HG03354 (cell line): ENCODE results near the gene HYI.
"Not testable (repeated sequence)": the region's sequence is repeated elsewhere in the genome, so short reads cannot be mapped to it uniquely, and the experiment has no call there.

Source experiments
- ATAC-seq: cut with Tn5 transposase; IDR thresholded peaks from one replicate; pipeline ENCODE4 v1.9.1; 2021; ENCODE audit warnings: mild to moderate bottlenecking; ENCODE audit not compliant: unreplicated experiment, poor library complexity, severe bottlenecking

HYI gene

DNA sequence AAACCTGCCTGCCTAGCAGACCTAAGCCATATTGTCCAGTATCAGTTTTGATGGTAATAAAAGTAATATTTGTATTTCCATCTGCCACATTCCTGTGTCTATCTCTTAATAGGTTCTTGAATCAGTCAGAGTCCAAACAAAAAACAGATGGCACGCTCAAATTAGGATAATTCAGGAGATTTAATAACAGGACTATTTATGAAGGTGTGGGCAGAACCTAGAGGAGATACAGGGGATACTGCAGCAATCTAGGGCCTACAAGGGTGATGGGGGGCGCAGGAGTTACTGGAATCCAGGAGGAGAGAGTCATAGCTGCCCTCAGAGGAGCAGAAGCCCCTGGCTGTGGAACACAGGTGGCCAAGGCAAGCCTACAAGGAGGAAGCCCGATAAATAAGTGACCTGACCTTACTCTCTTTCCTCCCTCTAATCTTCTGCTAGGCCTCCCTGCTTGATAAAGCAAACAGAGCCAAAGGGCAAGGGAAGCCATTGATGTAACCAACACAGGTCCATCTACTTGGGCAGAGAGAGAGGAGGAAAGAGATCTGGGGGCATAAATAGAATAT lies 11.9 kb upstream of the HYI start:
- ATAC-seq = no peak

DNA sequence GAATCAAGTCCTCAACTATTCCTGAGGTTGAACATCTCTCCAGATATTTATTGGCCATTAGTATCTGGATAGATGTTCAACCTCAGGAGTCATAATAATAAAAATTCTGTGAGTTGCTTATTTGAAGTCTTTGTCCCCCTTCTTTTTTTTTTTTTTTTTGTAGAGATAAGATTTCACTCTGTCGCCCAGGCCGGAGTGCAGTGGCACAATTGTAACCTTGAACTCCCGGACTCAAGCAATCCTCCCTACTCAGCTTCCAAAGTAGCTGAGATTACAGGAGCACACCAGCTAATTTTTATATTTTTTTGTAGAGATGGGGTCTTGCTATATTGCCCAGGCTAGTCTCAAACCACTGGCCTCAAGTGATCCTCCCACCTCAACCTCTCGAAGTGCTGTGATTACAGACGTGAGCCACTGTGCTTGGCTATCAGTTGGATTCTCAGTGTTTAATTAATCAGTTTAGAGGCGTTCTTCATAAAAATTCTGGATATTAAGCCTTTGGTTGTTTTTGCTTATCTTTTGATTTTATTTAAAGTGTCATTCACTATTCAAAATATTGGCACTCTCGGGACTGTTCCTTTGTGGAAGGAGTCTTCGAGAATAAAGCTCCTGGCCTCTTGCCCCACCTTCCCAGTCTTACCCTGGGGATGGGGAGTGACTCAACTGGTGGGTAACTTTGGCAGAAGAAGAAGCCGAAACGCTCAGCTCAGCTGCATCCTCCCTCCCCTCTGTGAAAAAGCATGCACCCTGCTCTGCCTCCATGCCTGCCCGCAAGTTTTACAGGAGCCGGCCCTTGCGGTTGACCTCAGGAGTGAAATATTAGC lies 11.2 kb upstream of the HYI start:
- ATAC-seq = no peak

DNA sequence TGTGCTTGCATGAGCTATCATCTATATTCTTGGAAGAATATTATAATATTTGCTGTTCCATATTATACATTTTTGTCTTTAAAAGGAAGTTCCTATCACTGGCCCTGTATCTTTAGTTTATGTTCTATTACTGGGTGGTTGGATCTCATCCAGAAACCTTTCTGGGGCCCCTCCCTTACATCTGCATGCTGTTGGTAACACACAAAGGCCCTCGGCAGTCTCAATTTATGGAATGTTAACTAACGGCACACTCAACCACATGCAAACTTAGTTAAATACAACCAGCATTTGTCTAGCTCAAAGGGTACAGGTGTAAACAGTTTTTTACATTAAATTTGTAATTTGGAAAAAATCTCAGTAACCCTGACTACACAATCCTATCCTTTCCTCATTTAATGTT lies 9.7 kb upstream of the HYI start:
- no peak for ATAC-seq

DNA sequence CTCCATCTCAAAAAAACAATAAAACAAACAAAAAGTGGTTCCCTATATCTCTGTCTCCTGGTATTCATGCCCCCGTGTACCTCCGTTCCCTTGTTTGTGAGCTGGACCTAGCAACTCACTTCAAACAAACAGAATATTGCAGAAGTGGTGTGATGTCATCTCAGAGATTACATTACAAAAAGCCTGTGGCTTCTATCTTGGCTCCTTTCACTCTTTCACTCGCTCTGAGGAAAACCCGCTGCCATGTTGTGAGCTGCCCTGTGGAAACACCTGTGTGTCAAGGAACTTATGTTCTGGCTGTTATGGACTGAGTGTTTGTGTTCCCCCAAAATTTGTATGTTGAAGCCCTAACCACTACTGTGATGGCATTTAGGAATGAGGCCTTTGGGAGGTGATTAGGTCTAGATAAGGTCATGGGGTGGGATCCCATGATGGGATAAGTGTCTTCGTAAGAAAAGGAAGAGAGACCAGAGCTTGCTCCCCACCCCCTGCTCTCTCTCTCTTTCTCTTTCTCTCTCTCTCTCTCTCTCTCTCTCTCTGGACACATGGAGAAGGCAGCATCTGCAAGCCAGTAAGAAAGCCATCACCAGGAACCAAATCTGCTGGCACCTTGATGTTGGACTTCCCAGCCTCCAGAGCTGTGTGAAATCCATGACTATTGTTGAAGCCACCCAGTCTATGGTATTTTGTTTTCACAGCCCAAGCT lies 7.4 kb upstream of the HYI start:
- ATAC-seq = no peak

DNA sequence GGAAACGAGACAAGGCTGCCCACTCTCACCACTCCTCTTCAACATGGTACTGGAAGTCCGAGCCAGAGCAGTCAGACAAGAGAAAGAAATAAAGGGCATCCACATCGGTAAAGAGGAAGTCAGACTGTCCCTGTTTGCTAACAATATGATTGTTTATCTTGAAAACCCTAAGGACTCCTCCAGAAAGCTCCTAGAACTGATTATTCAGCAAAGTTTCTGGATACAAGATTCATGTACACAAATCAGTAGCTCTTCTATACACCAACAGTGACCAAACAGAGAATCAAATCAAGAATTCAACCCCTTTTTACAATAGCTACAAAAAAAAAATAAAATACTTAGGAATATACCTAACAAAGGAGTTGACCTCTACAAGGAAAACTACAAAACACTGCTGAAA lies 4.6 kb upstream of the HYI start:
- ATAC-seq = not testable (repeated sequence)

DNA sequence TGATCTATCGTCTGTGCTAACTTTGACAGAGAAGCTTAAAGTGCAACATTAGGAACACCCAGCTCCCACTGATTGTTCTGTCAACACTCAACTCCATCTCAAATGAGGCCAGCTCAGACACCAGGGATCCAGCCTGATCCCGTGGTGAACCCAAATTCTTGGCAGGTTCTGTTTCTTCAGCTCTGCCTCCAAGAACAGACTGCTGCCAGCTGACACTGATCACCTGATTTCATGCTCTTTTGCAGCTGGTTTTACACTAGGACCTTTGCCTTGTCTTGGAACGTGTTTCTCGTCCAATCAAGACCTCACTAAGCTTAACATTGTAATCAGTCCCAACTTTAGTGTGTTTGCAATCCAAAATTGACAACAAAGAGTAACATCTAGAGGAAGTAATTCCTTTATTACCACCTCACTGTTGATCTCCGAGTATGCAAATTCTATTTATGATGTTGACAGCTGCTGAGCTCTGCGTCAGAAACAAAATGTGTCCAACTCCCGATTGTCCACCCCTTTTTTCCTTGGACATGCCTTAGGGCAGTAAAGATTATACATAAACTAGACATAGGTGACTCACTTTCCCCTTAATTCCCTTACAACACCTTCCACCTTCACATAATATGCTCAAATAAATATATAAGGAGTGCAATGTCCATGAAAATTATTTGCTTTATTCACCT lies 1.6 kb upstream of the HYI start:
- no peak for ATAC-seq

DNA sequence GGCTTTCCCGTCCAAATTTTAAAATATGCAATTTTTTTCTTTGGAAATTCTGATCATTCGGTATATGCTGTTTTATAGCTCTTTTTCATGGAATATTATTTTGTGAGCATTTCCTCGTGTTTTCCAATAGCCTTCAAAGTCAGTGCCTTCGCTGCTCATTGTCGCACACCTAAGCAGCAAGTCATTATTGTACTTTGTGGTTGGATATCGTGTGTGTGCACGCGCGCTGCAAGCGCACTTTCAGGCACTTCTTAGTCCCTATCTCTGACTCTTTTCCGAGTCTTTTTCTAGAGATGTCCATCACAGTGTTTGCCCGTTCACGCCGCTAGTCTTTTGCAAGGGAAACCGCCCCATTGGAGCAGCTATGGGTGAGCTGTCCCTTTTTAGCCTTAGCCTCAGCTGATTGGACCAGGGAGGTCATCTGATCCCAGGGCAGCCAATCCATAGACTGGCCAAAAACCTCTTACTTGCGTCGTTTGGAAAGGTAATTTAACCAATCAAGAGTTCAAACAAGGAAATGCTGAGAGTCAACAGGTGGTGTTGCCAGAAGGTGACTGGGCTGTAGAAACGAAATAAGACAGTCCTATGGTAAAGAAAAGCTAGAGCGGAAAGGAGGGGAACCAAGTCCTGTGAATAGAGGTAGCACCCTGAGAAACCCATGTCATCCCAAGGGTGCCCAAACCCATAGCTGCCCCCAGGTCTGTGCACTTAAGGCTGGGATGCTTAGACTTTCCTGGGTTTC lies 710 bp upstream of the HYI start:
- ATAC-seq = peak; percentile 87

DNA sequence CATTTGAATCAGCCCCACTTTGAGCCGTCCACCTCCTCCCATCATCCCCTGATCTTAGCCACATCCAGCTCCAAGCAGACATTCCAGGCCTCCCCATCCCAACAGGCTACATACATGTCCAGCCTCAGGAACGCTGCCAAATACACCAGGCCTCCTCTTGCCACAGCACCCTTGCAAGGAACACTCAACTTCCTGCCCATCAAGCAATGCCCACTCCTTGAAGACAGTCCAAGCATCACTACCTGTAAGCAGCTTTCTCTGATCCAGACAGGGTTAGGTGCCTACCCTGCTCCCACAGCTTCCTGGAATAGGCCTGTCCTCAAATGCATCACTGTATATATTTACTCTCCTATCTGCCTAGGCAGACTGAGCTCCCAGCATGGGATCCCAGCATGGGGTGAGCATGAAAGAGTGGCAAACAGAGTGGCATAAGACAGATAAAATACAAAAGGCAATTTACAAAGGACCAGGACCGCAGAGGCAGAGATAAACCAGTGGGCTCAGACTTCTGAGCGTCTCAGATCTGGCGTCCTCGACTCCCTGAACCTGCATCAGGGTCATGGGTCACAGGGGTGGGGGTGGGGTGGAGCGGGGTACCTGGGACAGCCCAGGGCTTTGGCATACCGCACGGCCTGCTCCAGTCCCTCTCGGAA lies 816 bp downstream of the HYI start:
- ATAC-seq = no peak

DNA sequence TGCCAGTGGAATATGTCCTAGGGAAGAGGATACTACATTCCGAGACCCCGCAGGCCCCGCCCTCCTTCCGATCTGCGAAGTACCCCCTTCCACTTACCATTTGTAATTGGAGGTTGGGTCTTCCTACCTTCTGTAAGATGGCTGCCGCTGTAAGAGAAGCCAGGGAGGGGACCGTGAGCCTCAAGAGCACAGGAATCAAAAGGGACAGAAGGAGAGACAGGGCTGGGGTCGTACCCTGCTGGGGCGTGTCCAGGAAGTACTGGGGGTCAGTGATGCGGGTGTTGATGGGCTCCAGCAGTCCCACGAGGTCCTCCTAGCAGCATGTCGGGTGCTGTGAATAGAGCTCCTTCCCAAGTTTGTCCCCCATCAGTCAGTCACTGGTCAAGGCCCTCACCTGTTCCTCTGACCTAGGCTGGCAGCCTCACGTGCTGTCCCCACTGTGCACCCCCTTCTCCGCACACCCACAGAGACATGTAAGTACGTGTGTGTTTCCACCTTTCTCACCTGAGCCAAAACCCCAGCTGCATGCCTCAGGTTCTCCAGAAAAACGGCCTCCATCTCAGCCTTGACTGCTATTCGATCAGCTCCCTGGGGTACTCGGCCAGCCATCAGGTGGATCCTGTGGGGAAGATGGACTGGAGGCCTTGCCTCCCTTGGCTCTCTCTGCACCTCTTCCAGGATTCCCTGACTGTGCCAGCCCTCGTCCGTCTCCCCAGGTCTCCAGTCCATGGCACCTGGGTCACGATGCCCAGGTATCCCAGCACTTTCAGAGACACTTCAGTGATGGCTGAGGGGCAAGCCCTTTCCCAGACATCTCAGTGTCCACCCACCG lies 1.8 kb downstream of the HYI start:
- ATAC-seq = no peak

DNA sequence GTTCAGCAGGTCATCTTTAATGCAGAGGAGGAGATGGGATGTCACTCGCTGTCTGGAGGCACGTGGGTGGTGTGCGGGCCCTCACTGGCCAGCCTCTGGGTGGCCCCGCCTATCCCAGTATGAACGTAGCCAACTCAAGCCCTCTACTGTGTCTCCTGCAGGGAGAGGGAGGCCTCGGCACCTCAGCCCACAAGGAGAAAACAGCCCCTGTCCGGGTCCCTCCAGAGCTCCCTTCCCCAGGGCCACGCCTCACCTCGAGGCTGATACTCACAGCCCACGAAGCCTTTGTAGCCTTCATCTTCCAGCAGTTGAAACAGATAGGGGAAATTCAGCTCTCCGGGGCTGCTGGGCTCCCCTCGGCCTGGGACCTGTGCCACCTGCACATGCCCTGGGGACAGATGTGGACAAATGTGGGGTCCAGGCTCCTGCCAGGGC lies 2.6 kb downstream of the HYI start:
- ATAC-seq = no peak

DNA sequence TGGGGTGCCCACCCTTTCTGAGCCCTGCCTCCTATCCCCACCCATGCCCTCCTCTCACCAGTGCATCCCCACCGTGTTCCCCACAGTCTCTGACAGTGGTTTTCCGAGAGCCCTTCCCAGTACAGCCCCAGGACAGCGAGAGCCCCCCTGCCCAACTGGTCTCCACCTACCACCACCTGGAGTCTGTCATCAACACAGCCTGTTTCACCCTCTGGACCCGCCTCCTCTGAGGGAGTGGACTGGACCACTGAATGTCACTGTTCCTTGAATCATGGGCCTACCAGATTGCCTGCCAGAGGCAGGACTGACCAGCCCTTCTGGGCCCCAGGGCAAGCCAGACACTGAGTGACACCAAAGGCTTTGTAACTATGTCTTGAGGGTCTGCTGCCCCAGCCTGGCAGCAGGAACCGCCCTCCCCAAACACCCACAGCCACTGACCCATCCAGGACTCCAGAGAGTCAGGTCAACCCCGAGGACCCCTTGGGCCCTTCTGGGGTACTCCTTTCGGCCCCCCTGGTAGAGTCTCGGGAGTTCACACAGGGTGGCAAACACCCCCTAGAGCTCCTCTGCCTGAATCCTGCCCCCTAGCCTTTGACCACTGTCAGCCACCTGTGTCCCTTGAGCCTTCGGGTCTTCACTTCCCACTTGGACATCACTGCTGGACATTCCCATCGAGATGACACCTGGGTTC lies 3.3 kb downstream of the HYI start:
- no peak for ATAC-seq

DNA sequence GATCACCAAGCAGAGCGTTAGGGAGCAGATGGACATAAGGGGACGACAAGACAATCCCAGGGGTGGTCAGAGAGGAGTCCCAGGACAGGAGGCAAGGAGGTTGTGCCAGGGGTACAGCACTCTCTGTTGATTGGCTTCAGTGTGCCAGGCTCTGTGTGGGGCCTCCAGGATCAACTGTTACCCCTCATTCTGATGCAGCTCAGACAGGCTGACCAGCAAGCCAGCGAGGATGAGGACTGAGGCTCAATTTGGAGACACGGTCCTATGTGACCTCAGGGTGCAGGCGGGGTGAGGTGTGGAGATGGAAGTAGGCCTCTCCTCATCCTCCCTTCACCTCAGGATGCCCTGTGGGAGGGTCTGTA lies 4.0 kb downstream of the HYI start:
- no peak for ATAC-seq

DNA sequence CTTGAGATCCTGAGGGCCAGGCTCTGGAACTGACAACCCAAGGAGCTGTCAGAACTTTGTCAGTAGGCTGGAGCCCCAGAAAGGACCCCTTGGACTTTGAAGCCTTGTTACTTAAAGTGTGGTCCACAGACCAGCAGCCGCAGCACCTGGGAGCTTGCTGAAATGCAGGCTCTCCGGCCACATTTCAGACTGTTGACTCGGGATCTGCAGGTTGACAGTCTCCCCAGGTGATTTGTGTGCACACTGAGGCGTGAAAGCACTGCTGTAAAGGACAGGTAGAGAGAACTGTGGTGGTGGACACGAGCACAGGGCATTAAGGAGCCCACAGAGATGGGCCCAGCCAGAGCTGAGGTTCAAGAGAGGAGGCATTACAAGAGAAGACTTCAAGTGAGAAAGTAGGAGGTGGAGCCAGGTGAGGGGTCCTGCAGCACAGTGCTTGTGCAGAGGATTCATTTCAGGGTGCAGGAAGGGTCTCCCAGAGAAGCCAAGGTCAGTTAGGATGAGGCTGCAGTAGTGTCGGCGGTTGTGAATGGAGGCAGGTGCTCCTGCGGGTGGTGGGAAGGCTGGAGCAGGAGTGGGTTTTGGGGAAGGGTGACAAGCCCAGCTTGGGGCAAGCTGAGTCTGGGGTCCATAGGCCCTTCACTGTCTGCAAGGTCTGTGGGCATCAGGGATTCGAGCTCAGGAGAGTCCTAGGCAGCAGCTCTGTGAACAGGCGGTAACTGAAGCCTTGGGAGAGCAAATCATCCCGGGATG lies 4.6 kb downstream of the HYI start:
- no peak for ATAC-seq

DNA sequence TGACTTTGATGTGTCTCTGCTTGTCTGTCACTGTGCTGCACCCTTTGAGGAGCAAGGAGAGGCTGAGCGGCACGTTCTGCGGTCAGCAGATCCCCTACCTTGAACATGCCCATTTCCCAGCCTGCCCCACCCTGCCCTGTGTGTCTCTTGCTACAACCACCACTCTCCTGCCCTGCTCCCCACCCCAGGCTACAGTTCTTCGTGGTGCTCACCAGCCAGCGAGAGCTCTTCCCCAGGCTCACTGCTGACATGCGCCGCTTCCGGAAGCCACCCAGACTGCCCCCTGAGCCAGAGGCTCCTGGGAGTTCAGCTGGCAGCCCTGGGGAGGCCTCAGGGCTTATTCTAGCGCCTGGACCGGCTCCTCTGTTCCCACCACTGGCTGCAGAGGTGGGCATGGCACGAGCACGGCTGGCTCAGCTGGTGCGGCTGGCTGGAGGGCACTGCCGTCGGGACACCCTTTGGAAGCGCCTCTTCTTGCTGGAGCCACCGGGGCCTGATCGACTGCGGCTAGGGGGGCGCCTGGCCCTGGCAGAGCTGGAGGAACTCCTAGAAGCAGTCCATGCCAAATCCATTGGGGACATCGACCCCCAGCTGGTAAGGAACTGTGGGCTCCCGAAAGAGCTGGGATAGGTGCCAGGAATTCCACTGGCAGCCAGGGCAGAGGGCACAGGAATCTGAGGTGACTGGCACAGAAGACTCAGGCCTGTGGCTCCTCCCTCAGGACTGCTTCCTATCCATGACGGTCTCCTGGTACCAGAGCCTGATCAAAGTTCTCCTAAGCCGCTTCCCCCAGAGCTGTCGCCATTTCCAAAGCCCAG lies 5.6 kb downstream of the HYI start:
- ATAC-seq = no peak

DNA sequence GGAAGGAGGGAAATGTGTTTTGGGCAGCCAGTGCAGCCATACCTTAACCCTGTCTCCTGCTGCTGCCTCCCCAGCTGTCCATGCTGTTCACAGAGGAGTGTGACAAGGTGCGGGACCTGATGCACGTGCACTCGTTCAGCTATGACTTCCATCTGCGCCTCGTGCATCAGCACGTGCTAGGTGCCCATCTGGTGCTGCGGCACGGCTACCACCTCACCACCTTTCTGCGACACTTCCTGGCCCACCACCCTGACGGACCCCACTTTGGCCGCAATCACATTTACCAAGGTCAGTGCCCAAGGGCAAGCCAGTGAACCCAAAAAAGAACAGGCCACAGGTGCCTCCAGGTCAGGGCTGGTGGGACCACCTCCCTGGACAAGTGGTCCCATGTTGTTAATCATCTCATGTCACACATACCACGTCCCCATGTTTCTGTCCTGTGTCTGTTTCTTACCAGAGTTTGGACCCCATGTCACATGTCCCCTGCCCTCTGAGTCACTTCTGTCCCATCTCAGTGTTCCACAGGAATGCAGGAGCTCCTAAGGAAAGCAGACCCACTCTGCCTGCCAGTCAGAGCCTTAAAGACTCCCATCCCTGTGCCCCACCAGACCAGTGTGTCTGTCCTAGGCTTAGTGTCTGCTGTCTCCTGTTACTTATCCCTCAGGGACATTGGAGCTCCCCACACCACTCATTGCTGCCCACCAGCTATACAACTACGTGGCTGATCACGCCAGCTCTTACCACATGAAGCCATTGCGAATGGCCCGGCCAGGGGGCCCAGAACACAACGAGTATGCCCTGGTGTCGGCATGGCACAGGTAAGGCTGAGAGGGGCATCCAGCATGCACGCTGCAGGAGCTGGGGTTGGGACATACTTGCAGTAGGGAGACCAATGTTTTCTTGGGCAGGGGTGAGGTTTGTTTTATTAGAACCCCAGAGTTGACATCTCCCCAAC lies 6.6 kb downstream of the HYI start:
- ATAC-seq = no peak

DNA sequence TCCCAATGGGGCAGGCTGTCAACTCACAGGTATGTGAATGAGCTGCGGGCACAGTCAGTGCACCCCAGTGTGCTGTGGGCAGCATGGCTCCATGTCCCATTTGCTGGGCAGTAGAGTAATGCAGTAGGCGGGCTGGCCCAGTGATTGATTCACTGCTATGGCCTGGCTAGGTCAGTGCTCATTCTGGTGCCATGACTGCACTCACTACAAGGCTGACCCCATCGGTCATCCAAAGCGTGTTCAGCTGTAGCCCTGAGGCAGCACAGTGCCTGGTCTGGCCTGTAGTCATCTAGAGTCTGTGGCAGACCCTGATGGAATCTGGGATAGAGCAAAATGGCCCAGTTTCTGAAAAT lies 7.4 kb downstream of the HYI start:
- ATAC-seq = no peak
